Measurements from ENCODE around the gene ADAMTSL2.
"Not testable (repeated sequence)": the region's sequence is repeated elsewhere in the genome, so short reads cannot be mapped to it uniquely, and the experiment has no call there.

The ADAMTSL2 gene

GRCh38 chr9:133560944-133561343 is 26.4 kb downstream of the ADAMTSL2 start:
- DNase-seq = no peak

GRCh38 chr9:133561976-133562554 is 27.6 kb downstream of the ADAMTSL2 start:
- DNase-seq = no peak

GRCh38 chr9:133562611-133563290 is 28.2 kb downstream of the ADAMTSL2 start:
- DNase-seq = no peak

- DNase-seq = no peak
Observed at GRCh38 chr9:133563291-133563796, 28.8 kb downstream of the ADAMTSL2 start.

GRCh38 chr9:133563814-133564213 is 29.3 kb downstream of the ADAMTSL2 start:
- not testable (repeated sequence) for DNase-seq

GRCh38 chr9:133564451-133565116 is 30.1 kb downstream of the ADAMTSL2 start:
- DNase-seq = no peak

GRCh38 chr9:133566382-133566781 is 31.9 kb downstream of the ADAMTSL2 start:
- DNase-seq = no peak

GRCh38 chr9:133566817-133567216 is 32.3 kb downstream of the ADAMTSL2 start:
- no peak for DNase-seq

- no peak for DNase-seq
Observed at GRCh38 chr9:133568186-133568585, 33.7 kb downstream of the ADAMTSL2 start.

- DNase-seq = no peak
Observed at GRCh38 chr9:133569121-133569785, 34.7 kb downstream of the ADAMTSL2 start.

GRCh38 chr9:133569891-133570690 is 35.6 kb downstream of the ADAMTSL2 start:
- no peak for DNase-seq

- no peak for DNase-seq
Observed at GRCh38 chr9:133570691-133571080, 36.2 kb downstream of the ADAMTSL2 start.

GRCh38 chr9:133571391-133571890 is 36.9 kb downstream of the ADAMTSL2 start:
- no peak for DNase-seq

GRCh38 chr9:133571896-133572595 is 37.5 kb downstream of the ADAMTSL2 start:
- DNase-seq = no peak

GRCh38 chr9:133572821-133573361 is 38.4 kb downstream of the ADAMTSL2 start:
- no peak for DNase-seq

GRCh38 chr9:133573791-133574515 is 39.4 kb downstream of the ADAMTSL2 start:
- no peak for DNase-seq

GRCh38 chr9:133574771-133575170 is 40.3 kb downstream of the ADAMTSL2 start:
- DNase-seq = no peak

GRCh38 chr9:133575186-133576030 is 40.9 kb downstream of the ADAMTSL2 start:
- no peak for DNase-seq

GRCh38 chr9:133576031-133576874 is 41.7 kb downstream of the ADAMTSL2 start:
- DNase-seq = no peak

All from CD4-positive, alpha-beta T cell treated with Interleukin-4 for 4 hours (primary cell).